Fibroblast of skin of back (primary cell): ENCODE measurements around the gene PROC.

Experiments
- DNase-seq: peaks from one replicate; pipeline ENCODE4 v3.0.0-alpha.2; 2013

The PROC gene

DNA sequence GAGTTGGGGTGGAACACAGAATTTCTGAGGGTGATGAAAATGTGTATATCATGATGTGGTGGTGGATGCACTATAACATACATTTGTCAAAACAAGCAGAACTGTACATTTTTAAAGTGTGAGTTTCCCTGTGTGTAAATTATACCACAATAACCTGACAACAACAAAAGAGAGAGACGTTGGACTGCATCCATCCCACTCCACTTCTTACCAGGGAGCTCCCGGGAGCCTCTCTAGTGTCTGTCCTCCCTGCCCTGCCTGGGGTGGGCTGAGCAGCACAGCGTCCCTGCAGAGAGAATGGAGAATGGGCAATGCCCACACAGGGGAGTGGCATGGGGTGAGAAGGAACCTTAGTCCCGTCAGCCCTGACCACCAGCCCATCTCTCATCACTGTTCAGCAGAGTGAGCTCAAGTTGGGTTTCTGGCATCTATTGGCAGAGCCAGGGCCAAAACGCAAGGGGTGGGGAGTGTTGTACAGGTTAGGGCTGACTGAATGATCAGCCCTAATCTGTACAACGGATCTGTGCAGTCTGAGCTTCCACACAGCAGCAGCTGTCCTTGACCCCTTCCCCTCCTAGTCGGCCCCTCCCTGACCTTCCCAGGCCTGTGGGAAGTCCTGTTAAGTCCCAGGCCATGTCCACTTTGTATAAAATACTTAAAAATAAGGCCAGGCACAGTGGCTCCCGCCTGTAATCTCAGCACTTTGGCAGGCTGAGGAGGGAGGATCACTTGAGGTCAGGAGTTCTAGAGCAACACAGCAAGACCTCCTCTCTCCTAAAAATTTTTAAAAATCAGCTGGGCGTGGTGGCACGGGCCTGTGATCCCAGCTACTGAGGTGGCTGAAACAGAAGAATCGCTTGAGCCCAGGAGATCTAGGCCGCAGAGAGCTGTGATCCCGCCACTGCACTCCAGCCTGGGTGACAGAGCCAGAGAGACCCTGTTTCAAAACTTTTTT is 3.3 kb upstream of the PROC start:
- DNase-seq = no peak

DNA sequence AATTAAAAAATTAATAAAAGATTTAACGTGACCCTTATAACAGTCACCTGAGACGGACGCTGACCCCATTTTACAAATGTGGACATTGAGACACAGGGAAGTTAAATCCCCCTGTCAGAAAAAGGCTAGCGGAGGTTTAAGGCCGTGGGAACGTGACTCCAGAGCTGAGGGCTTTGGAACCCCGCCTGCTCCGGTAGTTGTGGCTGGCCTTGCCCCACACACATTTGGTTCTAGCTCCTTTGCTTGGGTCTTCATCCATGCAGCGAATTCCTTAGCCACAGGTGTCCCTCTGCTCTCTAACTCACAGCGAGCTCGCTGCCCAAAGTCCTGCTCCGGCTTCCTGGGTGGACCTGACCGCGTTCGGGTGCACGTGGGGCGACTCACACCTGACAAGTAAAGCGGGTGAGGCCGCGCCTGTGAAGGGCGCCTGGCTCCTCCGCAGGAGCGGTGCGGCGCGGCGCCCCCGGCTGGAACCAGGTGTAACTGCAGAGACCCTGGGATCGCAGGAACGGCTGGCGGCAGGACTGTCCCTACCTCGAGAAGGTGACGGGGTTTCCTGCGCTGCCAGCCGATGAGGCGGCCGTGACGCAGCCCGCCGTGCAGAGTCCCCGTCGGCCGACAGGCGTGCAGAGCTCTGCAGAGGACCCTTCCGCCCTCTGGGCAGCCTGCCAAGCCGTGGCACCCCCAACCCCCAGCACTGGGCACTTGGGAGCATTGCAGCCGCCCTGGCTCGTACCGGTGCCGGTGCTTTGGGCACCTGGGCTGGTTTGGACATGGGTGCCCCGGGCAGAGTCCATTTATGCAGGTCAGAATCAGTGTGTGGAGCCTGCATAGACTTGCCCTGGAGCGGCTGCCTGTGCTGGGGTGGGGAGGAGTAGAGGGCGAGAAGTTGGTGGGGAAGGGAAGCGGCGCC is 2.4 kb upstream of the PROC start:
- DNase-seq = no peak

DNA sequence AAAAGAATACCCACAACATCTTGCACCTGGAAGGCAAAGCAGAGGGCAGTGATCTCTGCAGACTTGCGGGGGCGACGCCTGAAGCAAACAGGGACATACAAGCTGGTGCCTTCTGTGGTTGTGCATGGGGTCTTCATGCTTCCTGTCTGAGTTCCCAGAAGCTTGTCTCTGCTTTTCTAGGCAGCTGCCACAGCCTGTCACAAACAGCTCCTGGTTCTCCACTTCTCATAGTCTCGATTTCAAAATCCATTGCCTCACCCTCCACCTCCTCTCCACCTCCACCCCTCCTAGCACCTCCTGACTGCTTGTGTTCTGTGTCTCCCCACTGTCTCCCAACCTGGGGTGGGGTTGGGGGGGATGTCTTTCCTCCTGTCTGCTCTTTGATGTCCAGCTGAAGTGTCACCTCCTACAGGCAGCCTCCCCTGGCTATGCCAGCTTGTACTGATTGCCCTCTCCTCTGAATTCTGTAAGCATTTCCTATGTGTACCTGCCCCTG is 1.7 kb upstream of the PROC start:
- no peak for DNase-seq

DNA sequence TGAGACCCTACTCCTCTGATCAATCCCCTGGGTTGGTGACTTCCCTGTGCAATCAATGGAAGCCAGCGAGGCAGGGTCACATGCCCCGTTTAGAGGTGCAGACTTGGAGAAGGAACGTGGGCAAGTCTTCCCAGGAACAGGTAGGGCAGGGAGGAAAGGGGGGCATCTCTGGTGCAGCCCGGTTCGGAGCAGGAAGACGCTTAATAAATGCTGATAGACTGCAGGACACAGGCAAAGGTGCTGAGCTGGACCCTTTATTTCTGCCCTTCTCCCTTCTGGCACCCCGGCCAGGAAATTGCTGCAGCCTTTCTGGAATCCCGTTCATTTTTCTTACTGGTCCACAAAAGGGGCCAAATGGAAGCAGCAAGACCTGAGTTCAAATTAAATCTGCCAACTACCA is 821 bp upstream of the PROC start:
- no peak for DNase-seq

DNA sequence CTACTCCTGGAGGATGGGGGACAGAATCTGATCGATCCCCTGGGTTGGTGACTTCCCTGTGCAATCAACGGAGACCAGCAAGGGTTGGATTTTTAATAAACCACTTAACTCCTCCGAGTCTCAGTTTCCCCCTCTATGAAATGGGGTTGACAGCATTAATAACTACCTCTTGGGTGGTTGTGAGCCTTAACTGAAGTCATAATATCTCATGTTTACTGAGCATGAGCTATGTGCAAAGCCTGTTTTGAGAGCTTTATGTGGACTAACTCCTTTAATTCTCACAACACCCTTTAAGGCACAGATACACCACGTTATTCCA is 844 bp downstream of the PROC start:
- no peak for DNase-seq

DNA sequence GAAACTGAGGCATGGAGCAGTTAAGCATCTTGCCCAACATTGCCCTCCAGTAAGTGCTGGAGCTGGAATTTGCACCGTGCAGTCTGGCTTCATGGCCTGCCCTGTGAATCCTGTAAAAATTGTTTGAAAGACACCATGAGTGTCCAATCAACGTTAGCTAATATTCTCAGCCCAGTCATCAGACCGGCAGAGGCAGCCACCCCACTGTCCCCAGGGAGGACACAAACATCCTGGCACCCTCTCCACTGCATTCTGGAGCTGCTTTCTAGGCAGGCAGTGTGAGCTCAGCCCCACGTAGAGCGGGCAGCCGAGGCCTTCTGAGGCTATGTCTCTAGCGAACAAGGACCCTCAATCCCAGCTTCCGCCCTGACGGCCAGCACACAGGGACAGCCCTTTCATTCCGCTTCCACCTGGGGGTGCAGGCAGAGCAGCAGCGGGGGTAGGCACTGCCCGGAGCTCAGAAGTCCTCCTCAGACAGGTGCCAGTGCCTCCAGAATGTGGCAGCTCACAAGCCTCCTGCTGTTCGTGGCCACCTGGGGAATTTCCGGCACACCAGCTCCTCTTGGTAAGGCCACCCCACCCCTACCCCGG is 1.3 kb downstream of the PROC start:
- DNase-seq = peak; percentile 79

DNA sequence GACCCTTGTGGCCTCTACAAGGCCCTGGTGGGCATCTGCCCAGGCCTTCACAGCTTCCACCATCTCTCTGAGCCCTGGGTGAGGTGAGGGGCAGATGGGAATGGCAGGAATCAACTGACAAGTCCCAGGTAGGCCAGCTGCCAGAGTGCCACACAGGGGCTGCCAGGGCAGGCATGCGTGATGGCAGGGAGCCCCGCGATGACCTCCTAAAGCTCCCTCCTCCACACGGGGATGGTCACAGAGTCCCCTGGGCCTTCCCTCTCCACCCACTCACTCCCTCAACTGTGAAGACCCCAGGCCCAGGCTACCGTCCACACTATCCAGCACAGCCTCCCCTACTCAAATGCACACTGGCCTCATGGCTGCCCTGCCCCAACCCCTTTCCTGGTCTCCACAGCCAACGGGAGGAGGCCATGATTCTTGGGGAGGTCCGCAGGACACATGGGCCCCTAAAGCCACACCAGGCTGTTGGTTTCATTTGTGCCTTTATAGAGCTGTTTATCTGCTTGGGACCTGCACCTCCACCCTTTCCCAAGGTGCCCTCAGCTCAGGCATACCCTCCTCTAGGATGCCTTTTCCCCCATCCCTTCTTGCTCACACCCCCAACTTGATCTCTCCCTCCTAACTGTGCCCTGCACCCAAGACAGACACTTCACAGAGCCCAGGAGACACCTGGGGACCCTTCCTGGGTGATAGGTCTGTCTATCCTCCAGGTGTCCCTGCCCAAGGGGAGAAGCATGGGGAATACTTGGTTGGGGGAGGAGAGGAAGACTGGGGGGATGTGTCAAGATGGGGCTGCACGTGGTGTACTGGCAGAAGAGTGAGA is 2.0 kb downstream of the PROC start:
- no peak for DNase-seq

DNA sequence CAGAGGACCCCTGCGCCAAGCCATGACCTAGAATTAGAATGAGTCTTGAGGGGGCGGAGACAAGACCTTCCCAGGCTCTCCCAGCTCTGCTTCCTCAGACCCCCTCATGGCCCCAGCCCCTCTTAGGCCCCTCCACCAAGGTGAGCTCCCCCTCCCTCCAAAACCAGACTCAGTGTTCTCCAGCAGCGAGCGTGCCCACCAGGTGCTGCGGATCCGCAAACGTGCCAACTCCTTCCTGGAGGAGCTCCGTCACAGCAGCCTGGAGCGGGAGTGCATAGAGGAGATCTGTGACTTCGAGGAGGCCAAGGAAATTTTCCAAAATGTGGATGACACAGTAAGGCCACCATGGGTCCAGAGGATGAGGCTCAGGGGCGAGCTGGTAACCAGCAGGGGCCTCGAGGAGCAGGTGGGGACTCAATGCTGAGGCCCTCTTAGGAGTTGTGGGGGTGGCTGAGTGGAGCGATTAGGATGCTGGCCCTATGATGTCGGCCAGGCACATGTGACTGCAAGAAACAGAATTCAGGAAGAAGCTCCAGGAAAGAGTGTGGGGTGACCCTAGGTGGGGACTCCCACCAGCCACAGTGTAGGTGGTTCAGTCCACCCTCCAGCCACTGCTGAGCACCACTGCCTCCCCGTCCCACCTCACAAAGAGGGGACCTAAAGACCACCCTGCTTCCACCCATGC is 3.0 kb downstream of the PROC start:
- no peak for DNase-seq

DNA sequence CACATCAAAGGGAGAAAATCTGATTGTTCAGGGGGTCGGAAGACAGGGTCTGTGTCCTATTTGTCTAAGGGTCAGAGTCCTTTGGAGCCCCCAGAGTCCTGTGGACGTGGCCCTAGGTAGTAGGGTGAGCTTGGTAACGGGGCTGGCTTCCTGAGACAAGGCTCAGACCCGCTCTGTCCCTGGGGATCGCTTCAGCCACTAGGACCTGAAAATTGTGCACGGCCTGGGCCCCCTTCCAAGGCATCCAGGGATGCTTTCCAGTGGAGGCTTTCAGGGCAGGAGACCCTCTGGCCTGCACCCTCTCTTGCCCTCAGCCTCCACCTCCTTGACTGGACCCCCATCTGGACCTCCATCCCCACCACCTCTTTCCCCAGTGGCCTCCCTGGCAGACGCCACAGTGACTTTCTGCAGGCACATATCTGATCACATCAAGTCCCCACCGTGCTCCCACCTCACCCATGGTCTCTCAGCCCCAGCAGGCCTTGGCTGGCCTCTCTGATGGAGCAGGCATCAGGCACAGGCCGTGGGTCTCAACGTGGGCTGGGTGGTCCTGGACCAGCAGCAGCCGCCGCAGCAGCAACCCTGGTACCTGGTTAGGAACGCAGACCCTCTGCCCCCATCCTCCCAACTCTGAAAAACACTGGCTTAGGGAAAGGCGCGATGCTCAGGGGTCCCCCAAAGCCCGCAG is 3.8 kb downstream of the PROC start:
- no peak for DNase-seq

DNA sequence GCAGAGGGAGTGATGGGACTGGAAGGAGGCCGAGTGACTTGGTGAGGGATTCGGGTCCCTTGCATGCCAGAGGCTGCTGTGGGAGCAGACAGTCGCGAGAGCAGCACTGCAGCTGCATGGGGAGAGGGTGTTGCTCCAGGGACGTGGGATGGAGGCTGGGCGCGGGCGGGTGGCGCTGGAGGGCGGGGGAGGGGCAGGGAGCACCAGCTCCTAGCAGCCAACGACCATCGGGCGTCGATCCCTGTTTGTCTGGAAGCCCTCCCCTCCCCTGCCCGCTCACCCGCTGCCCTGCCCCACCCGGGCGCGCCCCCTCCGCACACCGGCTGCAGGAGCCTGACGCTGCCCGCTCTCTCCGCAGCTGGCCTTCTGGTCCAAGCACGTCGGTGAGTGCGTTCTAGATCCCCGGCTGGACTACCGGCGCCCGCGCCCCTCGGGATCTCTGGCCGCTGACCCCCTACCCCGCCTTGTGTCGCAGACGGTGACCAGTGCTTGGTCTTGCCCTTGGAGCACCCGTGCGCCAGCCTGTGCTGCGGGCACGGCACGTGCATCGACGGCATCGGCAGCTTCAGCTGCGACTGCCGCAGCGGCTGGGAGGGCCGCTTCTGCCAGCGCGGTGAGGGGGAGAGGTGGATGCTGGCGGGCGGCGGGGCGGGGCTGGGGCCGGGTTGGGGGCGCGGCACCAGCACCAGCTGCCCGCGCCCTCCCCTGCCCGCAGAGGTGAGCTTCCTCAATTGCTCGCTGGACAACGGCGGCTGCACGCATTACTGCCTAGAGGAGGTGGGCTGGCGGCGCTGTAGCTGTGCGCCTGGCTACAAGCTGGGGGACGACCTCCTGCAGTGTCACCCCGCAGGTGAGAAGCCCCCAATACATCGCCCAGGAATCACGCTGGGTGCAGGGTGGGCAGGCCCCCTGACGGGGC is 4.6 kb downstream of the PROC start:
- DNase-seq = no peak

DNA sequence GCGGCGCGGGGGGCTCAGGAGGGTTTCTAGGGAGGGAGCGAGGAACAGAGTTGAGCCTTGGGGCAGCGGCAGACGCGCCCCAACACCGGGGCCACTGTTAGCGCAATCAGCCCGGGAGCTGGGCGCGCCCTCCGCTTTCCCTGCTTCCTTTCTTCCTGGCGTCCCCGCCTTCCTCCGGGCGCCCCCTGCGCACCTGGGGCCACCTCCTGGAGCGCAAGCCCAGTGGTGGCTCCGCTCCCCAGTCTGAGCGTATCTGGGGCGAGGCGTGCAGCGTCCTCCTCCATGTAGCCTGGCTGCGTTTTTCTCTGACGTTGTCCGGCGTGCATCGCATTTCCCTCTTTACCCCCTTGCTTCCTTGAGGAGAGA is 5.2 kb downstream of the PROC start:
- no peak for DNase-seq

DNA sequence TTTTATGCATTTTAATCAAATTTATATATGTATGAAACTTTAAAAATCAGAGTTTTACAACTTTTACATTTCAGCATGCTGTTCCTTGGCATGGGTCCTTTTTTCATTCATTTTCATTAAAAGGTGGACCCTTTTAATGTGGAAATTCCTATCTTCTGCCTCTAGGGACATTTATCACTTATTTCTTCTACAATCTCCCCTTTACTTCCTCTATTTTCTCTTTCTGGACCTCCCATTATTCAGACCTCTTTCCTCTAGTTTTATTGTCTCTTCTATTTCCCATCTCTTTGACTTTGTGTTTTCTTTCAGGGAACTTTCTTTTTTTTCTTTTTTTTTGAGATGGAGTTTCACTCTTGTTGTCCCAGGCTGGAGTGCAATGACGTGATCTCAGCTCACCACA is 5.7 kb downstream of the PROC start:
- DNase-seq = no peak

DNA sequence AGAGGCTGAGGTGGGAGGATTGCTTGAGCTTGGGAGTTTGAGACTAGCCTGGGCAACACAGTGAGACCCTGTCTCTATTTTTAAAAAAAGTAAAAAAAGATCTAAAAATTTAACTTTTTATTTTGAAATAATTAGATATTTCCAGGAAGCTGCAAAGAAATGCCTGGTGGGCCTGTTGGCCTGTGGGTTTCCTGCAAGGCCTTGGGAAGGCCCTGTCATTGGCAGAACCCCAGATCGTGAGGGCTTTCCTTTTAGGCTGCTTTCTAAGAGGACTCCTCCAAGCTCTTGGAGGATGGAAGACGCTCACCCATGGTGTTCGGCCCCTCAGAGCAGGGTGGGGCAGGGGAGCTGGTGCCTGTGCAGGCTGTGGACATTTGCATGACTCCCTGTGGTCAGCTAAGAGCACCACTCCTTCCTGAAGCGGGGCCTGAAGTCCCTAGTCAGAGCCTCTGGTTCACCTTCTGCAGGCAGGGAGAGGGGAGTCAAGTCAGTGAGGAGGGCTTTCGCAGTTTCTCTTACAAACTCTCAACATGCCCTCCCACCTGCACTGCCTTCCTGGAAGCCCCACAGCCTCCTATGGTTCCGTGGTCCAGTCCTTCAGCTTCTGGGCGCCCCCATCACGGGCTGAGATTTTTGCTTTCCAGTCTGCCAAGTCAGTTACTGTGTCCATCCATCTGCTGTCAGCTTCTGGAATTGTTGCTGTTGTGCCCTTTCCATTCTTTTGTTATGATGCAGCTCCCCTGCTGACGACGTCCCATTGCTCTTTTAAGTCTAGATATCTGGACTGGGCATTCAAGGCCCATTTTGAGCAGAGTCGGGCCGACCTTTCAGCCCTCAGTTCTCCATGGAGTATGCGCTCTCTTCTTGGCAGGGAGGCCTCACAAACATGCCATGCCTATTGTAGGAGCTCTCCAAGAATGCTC is 6.6 kb downstream of the PROC start:
- no peak for DNase-seq

DNA sequence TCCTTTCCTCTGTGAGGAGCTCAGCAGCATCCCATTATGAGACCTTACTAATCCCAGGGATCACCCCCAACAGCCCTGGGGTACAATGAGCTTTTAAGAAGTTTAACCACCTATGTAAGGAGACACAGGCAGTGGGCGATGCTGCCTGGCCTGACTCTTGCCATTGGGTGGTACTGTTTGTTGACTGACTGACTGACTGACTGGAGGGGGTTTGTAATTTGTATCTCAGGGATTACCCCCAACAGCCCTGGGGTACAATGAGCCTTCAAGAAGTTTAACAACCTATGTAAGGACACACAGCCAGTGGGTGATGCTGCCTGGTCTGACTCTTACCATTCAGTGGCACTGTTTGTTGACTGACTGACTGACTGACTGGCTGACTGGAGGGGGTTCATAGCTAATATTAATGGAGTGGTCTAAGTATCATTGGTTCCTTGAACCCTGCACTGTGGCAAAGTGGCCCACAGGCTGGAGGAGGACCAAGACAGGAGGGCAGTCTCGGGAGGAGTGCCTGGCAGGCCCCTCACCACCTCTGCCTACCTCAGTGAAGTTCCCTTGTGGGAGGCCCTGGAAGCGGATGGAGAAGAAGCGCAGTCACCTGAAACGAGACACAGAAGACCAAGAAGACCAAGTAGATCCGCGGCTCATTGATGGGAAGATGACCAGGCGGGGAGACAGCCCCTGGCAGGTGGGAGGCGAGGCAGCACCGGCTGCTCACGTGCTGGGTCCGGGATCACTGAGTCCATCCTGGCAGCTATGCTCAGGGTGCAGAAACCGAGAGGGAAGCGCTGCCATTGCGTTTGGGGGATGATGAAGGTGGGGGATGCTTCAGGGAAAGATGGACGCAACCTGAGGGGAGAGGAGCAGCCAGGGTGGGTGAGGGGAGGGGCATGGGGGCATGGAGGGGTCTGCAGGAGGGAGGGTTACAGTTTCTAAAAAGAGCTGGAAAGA is 7.6 kb downstream of the PROC start:
- DNase-seq = no peak

DNA sequence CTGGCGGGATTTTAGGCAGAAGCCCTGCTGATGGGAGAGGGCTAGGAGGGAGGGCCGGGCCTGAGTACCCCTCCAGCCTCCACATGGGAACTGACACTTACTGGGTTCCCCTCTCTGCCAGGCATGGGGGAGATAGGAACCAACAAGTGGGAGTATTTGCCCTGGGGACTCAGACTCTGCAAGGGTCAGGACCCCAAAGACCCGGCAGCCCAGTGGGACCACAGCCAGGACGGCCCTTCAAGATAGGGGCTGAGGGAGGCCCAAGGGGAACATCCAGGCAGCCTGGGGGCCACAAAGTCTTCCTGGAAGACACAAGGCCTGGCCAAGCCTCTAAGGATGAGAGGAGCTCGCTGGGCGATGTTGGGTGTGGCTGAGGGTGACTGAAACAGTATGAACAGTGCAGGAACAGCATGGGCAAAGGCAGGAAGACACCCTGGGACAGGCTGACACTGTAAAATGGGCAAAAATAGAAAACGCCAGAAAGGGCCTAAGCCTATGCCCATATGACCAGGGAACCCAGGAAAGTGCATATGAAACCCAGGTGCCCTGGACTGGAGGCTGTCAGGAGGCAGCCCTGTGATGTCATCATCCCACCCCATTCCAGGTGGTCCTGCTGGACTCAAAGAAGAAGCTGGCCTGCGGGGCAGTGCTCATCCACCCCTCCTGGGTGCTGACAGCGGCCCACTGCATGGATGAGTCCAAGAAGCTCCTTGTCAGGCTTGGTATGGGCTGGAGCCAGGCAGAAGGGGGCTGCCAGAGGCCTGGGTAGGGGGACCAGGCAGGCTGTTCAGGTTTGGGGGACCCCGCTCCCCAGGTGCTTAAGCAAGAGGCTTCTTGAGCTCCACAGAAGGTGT is 8.5 kb downstream of the PROC start:
- DNase-seq = no peak

DNA sequence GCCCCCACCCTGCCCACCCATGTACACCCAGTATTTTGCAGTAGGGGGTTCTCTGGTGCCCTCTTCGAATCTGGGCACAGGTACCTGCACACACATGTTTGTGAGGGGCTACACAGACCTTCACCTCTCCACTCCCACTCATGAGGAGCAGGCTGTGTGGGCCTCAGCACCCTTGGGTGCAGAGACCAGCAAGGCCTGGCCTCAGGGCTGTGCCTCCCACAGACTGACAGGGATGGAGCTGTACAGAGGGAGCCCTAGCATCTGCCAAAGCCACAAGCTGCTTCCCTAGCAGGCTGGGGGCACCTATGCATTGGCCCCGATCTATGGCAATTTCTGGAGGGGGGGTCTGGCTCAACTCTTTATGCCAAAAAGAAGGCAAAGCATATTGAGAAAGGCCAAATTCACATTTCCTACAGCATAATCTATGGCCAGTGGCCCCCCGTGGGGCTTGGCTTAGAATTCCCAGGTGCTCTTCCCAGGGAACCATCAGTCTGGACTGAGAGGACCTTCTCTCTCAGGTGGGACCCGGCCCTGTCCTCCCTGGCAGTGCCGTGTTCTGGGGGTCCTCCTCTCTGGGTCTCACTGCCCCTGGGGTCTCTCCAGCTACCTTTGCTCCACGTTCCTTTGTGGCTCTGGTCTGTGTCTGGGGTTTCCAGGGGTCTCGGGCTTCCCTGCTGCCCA is 9.3 kb downstream of the PROC start:
- DNase-seq = no peak
